Thyroid gland (tissue), 4 donors: ENCODE data around the gene JAG2.

Experiments used
- CTCF ChIP-seq, 6 experiments: fragments of 200-600 bp in 3 of 6; fragments of 450-650 bp in 3 of 6; sonication (generic) in 3 of 6; IDR thresholded peaks; one replicate each; pipeline ENCODE4 v1.5.1; 2016 to 2019; ENCODE audit warnings: antibody characterized with exemption in 6 of 6, mild to moderate bottlenecking in 2 of 6, inconsistent platforms in 1 of 6, moderate library complexity in 1 of 6
- POLR2A ChIP-seq, 2 donors: fragments of 450-650 bp; IDR thresholded peaks; one replicate each; pipeline ENCODE4 v1.6.1; 2017; ENCODE audit warnings: antibody characterized with exemption in 2 of 2, mild to moderate bottlenecking in 2 of 2, moderate library complexity in 1 of 2

GRCh38 chr14:105203701-105204100 lies 35.1 kb upstream of the JAG2 start:
- no peak for TF ChIP-seq CTCF (IDR thresholded peaks at IDR 0.05)
- TF ChIP-seq POLR2A (IDR thresholded peaks at IDR 0.05): no peak
